ENCODE data around the gene ZNFX1. TPM values are rescaled to one million over a fixed set of nuclear protein-coding genes. Genes with fewer than 3 reads are reported as not detected.

Gene ZNFX1
- total RNA-seq: 23.1 and 32.8 TPM in 2 replicates

GRCh38 chr20:49278036-49278817 is at the start of gene ZNFX1:
TSS of gene ZNFX1 (minus strand) at chr20:49278057. CDS start at chr20:49275839, 2,218 bp downstream.

GRCh38 chr20:49219091-49219923 is 58.5 kb downstream of the ZNFX1 start, which contains the start of gene DDX27:
TSS of gene DDX27 (plus strand) at chr20:49219416. CDS start at chr20:49219449, 33 bp downstream.

Other genes starting within 250 kb of the ZNFX1 start
- gene CSE1L, start 231.7 kb downstream of the ZNFX1 start, total RNA-seq: 31.5 TPM in 2 replicates
- gene STAU1, start 89.7 kb downstream of the ZNFX1 start, total RNA-seq: 54.8 and 66.2 TPM in 2 replicates
- gene DDX27, start 58.6 kb downstream of the ZNFX1 start, total RNA-seq: 18.4 and 31.4 TPM in 2 replicates
- 1.7 and 3.0 TPM in 2 replicates for gene KCNB1, start 204.6 kb upstream of the ZNFX1 start, total RNA-seq